ENCODE measurements around the gene LIFR.
A peak's percentile ranks its signal among the peaks of the same experiment; 100 is the strongest.
"Not testable (repeated sequence)": the region's sequence is repeated elsewhere in the genome, so short reads cannot be mapped to it uniquely, and the experiment has no call there.

The LIFR gene, protein sequence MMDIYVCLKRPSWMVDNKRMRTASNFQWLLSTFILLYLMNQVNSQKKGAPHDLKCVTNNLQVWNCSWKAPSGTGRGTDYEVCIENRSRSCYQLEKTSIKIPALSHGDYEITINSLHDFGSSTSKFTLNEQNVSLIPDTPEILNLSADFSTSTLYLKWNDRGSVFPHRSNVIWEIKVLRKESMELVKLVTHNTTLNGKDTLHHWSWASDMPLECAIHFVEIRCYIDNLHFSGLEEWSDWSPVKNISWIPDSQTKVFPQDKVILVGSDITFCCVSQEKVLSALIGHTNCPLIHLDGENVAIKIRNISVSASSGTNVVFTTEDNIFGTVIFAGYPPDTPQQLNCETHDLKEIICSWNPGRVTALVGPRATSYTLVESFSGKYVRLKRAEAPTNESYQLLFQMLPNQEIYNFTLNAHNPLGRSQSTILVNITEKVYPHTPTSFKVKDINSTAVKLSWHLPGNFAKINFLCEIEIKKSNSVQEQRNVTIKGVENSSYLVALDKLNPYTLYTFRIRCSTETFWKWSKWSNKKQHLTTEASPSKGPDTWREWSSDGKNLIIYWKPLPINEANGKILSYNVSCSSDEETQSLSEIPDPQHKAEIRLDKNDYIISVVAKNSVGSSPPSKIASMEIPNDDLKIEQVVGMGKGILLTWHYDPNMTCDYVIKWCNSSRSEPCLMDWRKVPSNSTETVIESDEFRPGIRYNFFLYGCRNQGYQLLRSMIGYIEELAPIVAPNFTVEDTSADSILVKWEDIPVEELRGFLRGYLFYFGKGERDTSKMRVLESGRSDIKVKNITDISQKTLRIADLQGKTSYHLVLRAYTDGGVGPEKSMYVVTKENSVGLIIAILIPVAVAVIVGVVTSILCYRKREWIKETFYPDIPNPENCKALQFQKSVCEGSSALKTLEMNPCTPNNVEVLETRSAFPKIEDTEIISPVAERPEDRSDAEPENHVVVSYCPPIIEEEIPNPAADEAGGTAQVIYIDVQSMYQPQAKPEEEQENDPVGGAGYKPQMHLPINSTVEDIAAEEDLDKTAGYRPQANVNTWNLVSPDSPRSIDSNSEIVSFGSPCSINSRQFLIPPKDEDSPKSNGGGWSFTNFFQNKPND

DNA sequence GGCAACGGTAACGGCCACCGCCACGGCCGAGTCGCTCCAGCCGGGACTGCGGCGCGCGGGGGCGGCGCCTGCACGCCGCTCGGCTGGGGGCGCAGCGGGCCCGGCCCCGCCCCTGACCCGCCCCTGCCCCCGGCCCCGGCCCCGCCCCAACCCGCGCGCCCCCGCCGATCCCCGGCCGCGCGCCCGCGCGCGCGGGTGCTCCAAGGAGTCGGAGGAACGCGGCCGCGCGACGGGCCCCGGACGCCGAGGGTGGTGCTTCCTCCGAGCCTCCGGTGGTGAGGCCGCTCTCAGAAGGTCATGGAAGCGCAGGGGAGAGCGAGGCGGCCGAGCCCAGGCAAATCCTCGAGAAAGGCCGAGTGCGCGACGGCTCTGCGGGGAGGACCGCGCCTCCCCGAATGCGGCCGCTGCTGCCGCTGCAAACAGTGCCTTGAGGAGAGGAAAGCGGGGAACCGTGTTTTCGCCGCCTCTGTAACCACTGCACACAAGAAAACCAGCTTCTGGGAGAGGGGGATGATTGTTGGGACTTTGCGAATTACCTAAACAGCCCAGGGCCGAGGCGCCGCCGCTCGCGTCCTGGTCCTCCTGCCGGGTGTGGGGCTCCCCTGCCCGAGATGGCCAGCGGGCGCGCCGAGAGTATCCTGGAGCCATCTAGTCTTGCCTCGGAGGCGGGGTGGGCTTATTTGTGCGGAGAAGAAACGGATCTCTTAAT lies at the start of gene LIFR:
Gene LIFR, minus strand, starts transcription at position 48 of the 709 bp plus-strand sequence. CDS start 25,999 bp downstream, outside the sequence.
- DNase-seq (ENCODE audit: low read depth): peak; percentile 84

DNA sequence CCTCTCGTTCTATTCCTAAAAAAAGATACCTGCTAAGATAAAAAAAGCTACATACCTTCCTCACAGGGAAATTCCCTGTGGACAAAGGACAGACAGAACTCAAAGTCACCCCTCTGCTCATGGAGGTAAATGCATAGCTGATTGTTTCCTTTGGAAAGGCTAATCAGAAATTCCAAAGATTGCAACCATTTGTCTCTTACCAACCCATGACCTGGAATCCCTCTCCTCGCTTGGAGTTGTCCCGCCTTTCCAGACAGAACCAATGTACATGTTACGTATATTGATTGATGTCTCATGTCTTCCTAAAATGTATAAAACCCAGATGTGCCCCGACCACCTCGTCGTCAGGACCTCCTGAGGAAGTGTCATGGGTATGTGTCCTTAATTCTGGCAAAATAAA lies 49.2 kb upstream of the LIFR start:
- DNase-seq (ENCODE audit: low read depth): no peak

DNA sequence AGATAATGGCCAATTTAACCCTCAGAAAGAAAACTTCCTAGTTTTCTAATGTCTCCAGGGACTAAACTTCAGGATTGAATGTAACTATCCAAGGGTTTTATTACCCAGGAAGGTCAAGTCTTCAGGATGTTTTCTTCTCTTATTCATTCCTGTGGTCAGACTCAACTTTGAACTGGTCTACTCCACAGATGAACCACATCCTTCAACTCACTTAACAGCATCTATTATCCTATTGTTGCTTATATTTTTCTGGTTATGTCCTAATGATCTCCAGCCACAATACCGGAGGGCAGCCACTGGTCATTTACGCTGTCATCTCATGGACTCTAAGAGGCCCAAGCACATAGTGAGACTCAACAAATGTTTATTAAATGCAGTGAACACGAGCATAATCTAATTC lies 47.2 kb upstream of the LIFR start:
- peak; percentile 47 for DNase-seq (ENCODE audit: low read depth)

DNA sequence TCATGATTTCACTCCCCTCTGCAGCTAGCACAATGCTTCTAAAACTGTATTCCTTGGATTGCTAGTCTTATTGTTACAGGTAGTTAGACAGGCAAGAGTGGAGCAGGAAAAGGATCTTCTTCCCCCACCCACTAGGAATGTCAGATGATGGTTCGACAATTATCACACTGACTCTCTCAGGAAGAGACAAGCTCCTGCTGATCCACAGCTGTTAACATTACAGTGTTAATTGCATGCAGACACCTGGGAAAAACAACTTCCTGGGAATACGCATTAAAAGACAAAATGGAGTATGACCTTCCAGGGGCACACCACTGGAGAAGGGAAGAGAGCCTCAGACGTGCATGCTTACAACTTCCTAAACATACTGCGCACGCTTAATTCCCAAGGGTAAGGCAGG lies 46.2 kb upstream of the LIFR start:
- no peak for DNase-seq (ENCODE audit: low read depth)

DNA sequence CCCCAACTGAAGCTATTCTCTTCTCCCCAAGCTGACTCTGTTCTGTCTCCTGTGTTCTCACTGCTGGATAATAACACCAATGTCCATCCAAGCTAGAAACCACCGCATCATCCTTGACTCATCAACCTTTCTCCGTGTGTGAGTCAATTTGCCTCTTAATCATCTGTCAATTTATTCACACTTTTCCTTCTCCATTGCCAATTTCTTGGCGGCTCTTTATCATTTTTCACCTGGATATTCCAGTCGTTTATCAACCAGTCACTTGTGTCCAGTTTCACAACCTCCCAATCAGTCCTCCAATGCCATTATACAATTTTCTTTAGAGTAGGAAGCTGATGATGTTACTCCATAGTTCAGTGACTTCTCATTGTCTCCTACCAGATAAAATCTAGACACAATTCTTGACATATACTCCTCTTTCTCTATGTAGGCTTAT lies 45.4 kb upstream of the LIFR start:
- peak; percentile 85 for DNase-seq (ENCODE audit: low read depth)

DNA sequence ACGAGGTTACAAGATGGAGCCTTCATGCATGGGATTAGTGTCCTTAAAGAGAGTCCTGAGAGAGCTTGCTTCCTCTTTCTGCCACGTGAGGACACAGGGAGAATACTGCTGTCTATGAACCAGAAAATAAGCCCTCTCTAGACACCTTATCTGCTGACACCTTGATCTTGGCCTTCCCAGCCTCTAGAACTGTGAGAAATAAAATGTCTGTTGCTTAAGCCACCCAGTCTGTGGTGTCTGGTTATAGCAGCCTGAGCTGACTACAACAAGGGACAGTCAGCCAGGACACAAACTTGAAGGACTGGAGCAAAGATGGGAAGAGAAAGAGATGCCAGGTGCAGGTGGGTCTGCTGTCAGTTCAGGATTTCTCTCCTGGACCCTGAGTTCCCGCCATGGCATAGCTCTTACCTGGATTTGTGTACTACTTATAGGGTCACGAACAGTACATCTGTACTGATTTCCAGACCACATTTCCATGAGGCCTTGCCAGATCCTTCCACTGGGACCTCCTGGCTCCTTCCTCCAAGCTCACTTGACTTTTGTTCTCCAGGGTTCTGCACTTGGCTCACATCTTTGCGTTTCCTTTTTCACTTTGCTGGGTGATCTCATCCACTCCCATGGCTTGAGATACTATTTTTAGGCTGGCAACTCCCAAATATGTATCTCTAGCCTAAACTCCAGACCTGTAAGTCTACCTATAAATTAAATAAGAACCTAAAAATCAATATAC lies 44.9 kb upstream of the LIFR start:
- DNase-seq (ENCODE audit: low read depth): no peak

DNA sequence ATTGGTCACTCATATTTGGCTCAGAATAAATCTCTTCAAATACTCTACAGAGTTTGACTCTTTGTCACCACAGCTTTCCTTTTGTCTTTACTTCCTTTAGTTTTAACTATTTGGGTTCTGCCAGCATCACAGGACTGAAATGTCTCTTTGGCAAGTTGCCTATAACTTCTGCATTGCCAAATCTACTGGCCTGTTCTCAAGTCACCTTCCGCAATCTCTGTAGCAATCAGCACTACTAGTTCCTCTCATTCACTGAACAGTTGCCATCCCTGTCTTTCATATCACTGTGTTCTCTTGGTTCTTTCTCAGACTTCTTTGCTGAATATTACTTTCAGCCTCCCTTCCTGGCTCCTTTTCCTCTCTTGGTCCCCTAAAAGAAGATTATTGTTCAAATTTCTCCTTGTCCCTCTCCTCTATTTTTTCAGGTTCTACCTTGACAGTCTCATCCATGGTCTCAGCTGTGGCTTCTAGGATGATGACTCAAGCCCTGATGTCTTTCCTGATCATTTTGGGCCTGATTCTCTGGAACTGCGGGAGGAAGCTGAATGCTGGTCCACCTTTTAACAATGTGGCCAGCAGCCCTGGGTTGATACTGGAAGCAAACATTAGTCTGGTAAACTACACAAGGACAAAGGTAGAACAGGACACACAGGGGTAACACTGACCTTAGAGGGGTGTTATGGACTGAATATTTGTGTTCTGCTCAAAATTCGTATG lies 44.0 kb upstream of the LIFR start:
- DNase-seq (ENCODE audit: low read depth): peak; percentile 80

DNA sequence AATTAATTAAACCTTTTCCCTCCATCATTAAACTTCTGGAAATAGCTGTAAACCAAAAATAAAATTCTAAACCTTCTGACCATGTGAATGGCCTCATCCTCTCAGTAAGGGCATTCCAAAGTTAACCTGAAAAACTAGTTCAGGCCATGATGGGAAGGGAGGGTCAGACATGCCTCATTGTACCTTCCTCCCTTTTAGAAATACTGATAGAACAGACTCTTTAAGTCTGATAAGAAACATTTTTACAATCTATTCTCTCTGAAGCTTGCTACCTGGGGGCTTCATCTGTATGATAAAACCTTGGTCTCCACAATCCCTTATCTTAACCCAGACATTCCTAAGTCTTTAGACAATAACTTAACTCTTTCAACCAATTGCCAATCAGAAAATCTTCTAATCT lies 43.3 kb upstream of the LIFR start:
- DNase-seq (ENCODE audit: low read depth): not testable (repeated sequence)

DNA sequence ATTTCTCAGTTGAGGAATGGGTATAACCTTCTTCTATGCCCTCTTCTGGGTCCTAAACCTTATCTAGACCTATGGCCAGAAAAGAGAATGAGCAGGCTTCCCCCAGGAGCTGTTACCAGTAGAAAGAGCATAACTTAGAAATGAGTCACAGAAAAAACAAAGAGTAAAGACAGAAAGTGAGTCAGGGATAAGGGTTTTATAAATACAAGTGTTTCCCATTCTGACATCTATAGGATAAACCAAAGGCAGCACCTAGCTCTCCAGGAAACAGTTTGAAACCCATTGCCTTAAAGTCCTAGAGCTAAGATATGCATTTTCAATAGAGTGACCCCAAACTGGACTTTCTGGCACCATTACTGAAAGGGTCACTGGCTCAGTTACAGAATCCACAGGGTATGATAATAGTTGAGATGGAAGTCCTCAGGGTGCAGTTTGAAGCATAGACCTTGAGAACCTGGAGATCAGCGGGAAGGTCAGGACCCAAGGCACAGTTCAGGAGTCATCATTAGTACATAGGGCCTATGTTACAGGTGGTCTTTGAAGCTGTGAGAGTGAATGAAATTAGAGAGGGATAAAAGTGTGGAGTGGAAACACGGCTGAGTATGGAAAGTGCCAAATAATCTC lies 42.7 kb upstream of the LIFR start:
- DNase-seq (ENCODE audit: low read depth): peak; percentile 88

DNA sequence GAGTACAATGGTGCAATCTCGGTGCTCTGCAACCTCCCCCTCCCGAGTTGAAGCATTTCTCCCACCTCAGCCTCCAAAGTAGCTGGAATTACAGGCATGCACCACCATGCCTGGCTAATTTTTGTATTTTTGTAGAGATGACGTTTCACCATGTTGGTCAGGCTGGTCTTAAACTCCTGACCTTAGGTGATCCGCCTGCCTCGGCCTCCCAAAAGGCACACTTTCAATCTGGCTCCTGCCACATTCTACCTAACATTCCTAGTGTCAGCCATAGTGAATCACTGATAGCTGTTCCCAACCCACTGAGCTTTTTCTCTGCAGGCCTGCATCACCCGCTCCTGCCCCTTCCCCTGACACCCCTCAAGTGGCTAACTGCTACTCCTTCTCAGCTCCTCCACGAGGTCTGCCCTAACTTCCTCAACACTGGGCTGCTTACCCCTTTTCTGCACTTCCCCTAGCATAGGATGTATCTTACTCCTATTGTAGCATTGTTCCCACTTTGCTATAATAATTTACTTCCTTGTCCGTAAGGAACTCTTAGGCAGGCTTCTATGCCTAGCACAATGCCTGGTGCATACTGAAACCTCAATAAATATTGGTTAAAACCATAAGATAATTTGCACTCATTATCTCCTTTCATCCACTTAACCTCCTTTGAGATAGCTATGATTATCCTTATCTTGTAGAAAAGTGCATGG lies 42.0 kb upstream of the LIFR start:
- no peak for DNase-seq (ENCODE audit: low read depth)

DNA sequence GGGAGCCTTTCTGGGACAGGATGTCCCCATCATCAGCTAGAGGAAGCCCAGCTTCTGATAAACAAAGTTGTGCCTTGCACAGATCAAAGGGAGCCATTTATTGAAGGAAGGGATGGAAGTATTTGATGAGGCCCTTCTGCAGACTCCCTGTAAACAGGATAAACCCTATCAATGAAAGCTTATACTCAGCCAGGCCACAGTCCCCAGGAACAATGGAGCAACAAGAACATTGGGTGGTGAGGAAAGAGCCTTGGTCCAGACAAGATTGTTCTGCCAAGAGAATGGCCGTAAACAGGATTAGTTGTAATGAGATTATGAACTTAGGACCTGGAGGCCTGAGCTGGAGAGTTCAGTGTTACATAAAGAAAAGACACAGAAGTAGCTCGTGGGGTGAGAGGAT lies 40.5 kb upstream of the LIFR start:
- DNase-seq (ENCODE audit: low read depth): no peak

DNA sequence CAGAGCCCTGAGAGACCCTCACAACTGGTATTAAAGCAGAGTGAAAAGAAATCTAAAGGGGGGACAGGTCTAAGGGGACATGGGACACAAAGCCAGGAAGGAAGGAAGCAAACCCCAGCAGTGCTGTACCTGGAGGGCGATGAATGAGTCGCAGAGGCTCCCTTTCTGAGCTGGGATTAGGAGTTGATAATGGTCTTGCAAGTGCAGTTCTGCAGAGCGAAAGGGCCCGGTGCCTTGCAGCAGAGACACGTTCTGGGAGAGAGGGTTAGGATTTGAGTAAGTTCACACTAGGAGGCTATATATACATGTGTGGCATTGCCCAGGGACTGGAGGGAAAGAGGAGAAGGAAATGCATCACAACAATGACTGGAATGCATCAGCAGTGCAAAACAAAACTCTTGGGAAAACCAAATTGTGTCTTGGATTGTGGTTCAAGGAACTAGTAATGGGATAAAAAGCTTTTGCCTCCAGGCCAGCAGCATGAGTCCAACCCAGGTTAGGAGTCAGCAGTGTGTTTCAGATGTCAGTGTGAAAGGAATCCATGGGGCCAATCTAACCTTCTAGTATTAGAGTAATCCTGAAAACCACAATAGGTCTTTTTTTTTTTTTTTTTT lies 38.8 kb upstream of the LIFR start:
- DNase-seq (ENCODE audit: low read depth): peak; percentile 62

DNA sequence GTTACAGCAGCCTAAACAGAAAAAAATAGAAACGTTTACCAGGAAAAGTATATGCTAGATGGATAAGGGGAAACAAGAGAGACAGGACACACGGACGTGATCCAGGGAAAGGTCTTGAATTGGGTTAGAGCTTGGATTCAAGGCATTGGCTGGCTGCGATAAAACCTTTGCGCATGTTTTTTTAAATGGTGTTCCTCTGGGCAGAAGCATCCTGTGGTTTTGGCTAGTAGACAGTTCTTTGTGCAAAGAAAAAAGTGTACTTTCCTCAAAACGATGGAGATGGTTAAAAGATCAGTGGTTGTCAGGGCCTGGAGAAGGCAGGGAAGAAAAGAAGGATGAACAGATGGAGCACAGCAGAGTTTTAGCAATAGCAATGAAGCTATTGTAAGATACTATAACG lies 37.5 kb upstream of the LIFR start:
- DNase-seq (ENCODE audit: low read depth): no peak

DNA sequence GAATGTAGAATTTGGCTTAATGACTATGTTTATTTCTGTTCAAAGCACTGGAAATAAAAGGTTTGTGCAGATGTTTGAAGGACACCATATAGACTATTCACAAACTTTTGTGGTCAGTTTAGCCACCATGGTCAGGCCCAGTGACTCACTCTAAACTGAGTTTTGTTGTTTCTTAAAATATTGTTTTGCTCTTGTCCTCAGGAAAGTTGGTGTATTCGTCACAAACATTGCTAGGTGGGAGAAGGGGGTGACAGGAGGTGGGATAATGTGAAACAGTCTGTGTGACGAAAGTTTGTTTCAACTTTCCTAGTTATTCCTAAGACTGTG lies 35.0 kb upstream of the LIFR start:
- peak; percentile 51 for DNase-seq (ENCODE audit: low read depth)

DNA sequence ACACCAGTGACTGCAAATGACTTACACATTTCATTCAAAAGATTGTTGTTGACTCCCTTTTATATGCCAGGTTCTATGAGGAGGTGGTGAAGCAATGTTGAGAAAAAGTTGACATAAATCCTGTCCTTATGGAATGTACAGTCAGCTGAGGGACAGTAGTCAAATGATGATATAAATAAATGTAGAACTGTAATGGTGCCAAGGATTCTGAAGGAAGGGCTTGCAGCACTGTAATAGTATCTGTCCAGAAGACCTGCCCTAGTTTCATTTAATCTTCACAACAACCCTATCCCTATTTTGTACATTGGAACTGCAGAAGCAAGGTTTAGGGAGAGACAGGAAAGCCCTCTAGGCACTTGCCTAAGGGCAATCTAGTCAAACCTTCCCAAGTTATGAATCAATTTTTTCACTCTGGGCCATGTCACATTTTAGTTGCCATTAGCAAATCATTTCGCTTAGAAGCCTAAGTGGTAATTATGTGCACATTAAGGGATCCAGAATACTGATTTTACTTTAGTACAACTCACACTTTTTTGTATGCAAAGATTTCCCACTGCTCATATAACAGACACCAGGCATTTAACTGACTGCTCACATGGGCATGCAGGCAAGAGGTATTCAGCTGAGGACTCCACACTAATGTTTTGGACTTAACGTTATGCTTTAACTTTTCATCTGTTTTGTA lies 34.5 kb upstream of the LIFR start:
- DNase-seq (ENCODE audit: low read depth): no peak

DNA sequence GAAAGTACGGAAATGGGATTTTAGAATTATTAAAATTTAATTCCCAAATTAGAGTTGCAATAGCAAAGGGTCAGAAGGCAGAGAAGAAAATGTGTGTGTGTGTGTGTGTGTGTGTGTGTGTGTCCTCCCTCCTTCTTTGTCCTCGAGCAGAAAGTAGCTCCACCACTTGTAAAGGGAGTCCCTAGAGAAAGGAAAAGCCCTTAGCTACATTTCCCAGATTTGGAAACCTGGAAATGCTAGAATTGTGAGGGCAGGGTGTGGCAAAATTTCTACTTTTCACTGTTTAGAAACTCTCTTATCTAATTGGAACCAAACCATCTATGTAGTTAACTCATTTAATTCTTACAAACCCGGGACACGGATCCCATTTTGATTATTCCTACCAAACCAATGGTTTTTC lies 33.2 kb upstream of the LIFR start:
- DNase-seq (ENCODE audit: low read depth): no peak

DNA sequence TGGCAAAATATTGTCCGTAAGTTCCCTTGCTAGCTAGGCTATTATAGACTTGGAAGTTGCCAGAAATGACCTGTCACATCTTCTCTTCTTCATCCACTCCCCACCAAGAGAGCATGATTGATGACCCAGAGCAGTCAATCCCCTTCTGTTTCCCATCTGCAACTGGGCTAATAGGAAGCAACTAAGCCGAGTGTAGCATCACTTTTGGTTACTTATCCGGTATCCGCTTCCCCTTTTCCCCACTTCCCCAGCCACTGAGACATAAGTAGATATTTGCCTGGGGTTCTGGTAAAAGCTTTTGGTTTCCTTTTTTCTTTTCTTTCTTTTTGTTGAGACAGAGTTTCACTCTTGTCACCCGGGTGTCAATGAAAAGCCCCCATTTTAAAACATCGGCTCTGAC lies 29.4 kb upstream of the LIFR start:
- DNase-seq (ENCODE audit: low read depth): no peak

DNA sequence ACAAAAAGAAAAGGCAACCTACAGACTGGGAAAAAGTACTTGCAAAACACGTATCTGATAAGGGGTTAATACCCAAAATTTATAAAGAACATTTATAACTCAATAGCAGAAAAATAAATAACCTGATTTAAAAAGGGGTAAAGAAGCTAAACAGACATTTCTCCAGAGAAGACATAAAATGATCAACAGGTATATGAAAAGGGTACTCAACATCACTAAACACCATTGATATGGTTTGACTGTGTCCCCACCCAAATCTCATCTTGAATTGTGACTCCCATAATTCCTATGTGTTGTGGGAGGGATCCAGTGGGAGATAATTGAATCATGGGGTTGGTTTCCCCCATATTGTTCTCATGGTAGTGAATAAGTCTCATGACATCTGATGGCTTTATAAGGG lies 27.1 kb upstream of the LIFR start:
- no peak for DNase-seq (ENCODE audit: low read depth)

DNA sequence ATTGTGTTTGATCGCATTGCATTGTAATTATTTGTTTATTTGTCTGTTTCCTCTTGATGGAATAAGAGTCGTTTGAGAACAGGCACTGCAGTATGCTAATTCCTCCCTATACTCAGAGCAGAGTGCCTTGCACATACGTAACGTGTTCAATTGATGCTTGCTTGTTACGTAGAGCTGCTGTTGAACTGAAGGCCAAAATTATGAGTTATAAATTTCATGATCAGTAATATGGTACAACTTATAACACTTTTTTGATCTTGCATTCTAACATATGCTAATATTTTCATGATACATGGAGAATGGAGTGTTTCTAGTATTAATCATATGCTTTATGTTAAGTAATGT lies 26.5 kb upstream of the LIFR start:
- no peak for DNase-seq (ENCODE audit: low read depth)
